Measurements from ENCODE around the gene TEDC1. TPM values are rescaled to one million over a fixed set of nuclear protein-coding genes. Genes with fewer than 3 reads are reported as not detected.

Gene TEDC1
- total RNA-seq, 5 donors from 2014 or later (not counting 1 experiment from before 2014, with no cell fraction given), result 32.8 to 186 (median 37.5) TPM

DNA sequence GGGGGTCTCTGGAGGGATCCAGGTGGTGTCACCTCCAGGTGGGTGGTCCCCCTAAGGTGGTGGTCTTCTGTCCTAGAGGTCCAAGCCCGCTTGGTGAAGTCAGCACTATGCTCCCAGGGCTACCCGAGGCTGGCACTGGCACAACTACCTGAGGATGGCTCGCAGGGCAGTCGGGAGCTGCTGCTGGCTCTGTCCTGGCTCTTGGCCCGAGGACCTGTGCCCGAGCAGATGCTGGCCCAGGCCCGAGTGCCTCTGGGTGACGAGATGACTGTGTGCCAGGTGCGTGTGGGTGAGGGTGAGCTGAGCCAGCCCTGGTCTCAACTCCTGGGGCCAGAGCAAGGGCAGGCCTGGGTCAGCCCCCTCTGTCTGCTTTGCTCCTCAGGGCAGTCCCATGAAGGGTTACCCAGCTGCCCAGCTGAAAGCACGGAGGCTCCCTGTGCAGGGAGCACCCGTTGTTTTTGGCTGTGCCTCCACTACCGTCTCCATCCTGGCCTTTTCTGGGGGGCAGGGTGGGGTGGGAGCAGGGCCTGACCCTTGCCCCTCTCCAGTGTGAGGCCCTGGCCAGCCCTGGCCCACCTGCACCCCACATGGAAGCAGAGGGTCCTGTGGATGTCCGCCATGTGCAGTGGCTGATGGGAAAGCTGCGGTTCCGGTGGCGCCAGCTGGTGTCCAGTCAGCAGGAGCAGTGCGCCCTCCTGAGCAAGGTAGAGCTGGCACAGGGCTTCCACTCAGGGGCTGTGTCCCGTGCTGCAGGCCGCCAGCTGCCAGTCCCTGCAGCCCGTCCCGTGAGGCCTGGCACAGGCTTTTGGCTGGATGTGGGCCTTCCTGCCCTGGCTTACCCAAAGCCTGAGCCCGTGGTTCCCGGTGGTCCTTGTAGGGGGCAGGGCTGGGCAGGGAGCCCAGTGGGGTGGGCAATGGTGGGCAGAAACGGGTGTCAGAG, 1.3 kb downstream of the TEDC1 start:
- Histone ChIP-seq H3K9me3 (no peaks in the 10 kb centered on the region), H3K4me1 (ENCODE audit: control insufficient read depth in 1 of 2, extremely low read depth in 1 of 2, insufficient read depth in 2 of 2, low read length in 2 of 2) (peaks cover 5 to 40% of the 10 kb centered on the region in 2 experiments), H3K27me3 (replicated peaks in 1 of 2; ENCODE audit: control insufficient read depth in 2 of 2, extremely low read depth in 1 of 2, insufficient read depth in 2 of 2, low read length in 1 of 2) (no peaks in the 10 kb centered on the region), H3K4me3 (ENCODE audit: control insufficient read depth in 1 of 2, extremely low read depth in 1 of 2, low read length in 1 of 2) (no peak overlapping the region), H3K27ac (ENCODE audit: low read length) (peak overlapping the region; percentile 100), H3K36me3 (ENCODE audit: control insufficient read depth in 2 of 2, extremely low read depth in 1 of 2, insufficient read depth in 1 of 2, low read length in 1 of 2) (peaks cover 0 to 9% of the 10 kb centered on the region in 2 donors)
- peak overlapping the region; percentile 79 to 87 (median 84) for H3K4me3 Mint-ChIP-seq
- DNase-seq (peak in 1 of 35 experiments; percentile 18), ATAC-seq (replicated peaks in 1 of 4) (no peak)
- H3K27me3 Mint-ChIP-seq, result no peaks in the 10 kb centered on the region
- peaks cover 5% of the 10 kb centered on the region for H3K36me3 Mint-ChIP-seq
- H3K4me1 Mint-ChIP-seq, result peaks cover 17 to 22% (median 19%) of the 10 kb centered on the region in 3 donors
- ChIA-PET CTCF (interaction anchor here (0.6 to 3.7 kb wide), 5 partner anchors 11 to 122 kb away, joined by 3 to 74 read pairs (median 9); no protein-coding TSS in a partner anchor), POLR2A (interaction anchor here in 1 of 2 donors (0.5 to 1.0 kb wide), 3 partner anchors 71 to 190 kb away, joined by 3 to 11 read pairs (median 8); partner anchors contain the start of gene TEX22)
- peak overlapping the region; percentile 69 to 87 for H3K27ac Mint-ChIP-seq
- H3K9me3 Mint-ChIP-seq, result no peaks in the 10 kb centered on the region
- 93% methylated on average over 20 of the region's 24 CpGs for WGBS (ENCODE audit: insufficient coverage)

DNA sequence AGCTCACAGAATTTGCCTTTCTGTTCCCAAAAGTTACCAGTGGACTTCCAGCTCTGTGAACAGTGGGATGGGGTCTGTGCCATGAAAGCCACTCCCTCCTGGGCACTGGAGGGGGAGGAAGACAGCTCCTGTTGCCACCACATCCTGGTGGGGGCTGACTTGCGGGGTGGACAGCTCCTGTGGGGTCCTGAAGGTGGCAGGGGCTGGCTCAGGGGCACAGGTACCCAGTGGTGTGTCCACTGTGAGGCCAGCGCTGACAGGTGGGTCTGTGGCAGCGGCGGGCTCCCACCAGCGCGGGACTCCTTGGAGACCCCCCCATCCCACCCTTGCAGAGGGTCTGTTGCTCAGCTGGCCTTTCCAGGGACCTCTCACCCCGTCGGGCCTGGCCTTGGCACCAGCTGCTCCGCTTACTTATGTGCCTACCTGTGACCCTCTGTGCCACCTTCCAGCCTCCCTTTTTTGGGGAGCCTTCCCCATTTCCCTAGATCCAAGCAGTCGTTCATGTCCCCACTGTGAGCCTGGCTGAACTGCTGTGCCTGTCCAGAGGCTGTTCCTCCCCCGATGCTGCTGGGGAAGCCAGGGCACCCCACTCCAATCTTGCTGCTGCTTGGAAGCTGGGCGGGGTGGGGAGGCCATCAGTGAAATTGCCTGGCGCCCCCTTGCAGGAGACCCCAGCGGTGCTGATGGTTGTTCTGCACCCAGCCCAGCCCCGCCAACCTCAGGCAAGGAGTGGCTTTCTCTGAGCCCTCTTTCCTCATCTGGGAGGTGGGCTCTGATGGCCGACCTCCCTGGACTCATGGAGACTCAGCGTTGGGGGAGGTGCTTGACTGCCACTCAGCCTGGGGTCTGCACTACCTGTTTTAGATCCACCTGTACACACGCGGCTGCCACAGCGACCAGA, 2.2 kb downstream of the TEDC1 start:
- no peaks in the 10 kb centered on the region for H3K9me3 Mint-ChIP-seq
- peak overlapping the region; percentile 3 to 22 (median 13) for H3K4me3 Mint-ChIP-seq
- peak in 1 of 35 experiments; percentile 17 for DNase-seq
- no peak for ATAC-seq (replicated peaks in 1 of 4)
- 97% methylated on average over 15 of the region's 20 CpGs for whole genome bisulfite sequencing (ENCODE audit: insufficient coverage)
- no peaks in the 10 kb centered on the region for H3K27me3 Mint-ChIP-seq
- peaks cover 15 to 22% (median 19%) of the 10 kb centered on the region in 3 donors for H3K4me1 Mint-ChIP-seq
- H3K27ac ChIP-seq (ENCODE audit: low read length), result no peak overlapping the region
- H3K9me3 ChIP-seq, result no peaks in the 10 kb centered on the region
- peaks cover 5% of the 10 kb centered on the region for H3K36me3 Mint-ChIP-seq
- no peak overlapping the region for H3K27ac Mint-ChIP-seq
- POLR2A ChIA-PET, result no interaction called here
- H3K36me3 ChIP-seq (ENCODE audit: control insufficient read depth in 2 of 2, extremely low read depth in 1 of 2, insufficient read depth in 1 of 2, low read length in 1 of 2), result peaks cover 0 to 9% of the 10 kb centered on the region in 2 donors
- CTCF ChIA-PET, result interaction anchor here in 1 of 2 donors (0.6 kb wide), 1 partner anchor 45 kb away, joined by 3 read pairs; no protein-coding TSS in a partner anchor
- no peak overlapping the region for H3K4me3 ChIP-seq (ENCODE audit: control insufficient read depth in 1 of 2, extremely low read depth in 1 of 2, low read length in 1 of 2)
- peaks cover 5 to 34% of the 10 kb centered on the region in 2 experiments for H3K4me1 ChIP-seq (ENCODE audit: control insufficient read depth in 1 of 2, extremely low read depth in 1 of 2, insufficient read depth in 2 of 2, low read length in 2 of 2)
- H3K27me3 ChIP-seq (replicated peaks in 1 of 2; ENCODE audit: control insufficient read depth in 2 of 2, extremely low read depth in 1 of 2, insufficient read depth in 2 of 2, low read length in 1 of 2), result no peaks in the 10 kb centered on the region

DNA sequence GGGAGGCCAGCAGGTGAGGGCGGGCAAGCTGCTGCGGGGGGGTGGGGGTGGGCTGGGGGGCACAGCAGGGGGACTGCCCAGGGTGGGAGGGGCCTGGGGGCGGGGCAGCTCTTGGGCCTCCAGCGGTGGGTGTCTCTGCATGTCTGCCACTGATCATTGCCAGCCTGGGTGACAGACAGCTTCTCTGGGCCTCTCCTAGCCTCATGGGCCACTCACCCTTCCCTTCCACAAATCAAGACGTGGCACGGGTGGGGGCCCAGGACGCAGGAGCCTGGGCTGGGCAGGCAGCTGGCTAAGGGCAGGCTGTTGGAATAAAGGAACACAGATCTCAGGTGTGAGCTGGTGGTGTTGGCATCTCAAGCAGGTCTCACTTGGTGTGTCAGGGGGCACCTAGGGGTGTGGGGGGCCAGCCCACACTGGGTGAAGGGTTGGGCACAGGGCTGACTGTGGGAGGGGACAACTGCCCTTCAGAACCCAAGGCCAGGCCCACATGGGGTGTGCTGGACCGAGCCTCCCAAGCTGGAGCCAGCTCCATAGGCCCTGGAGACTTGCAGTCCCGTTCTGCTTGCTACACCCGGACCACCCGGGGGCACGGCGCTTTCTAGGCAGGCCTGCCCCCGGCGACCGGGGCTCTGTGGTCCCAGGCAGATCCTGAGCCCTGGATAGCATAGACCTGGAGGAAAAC, 3.0 kb downstream of the TEDC1 start:
- H3K9me3 ChIP-seq, result no peaks in the 10 kb centered on the region
- Mint-ChIP-seq H3K4me3 (no peak overlapping the region), H3K4me1 (peaks cover 13 to 14% (median 14%) of the 10 kb centered on the region in 3 donors), H3K27me3 (no peaks in the 10 kb centered on the region), H3K9me3 (no peaks in the 10 kb centered on the region), H3K27ac (no peak overlapping the region), H3K36me3 (peaks cover 5% of the 10 kb centered on the region)
- POLR2A ChIA-PET, result no interaction called here
- 98% methylated on average over 9 of the region's 16 CpGs for WGBS (ENCODE audit: insufficient coverage)
- CTCF ChIA-PET, result no interaction called here
- peaks cover 0 to 3% of the 10 kb centered on the region in 2 donors for H3K36me3 ChIP-seq (ENCODE audit: control insufficient read depth in 2 of 2, extremely low read depth in 1 of 2, insufficient read depth in 1 of 2, low read length in 1 of 2)
- no peaks in the 10 kb centered on the region for H3K27me3 ChIP-seq (replicated peaks in 1 of 2; ENCODE audit: control insufficient read depth in 2 of 2, extremely low read depth in 1 of 2, insufficient read depth in 2 of 2, low read length in 1 of 2)
- no peak overlapping the region for H3K27ac ChIP-seq (ENCODE audit: low read length)
- no peak for ATAC-seq (replicated peaks in 1 of 4)
- no peak overlapping the region for H3K4me3 ChIP-seq (ENCODE audit: control insufficient read depth in 1 of 2, extremely low read depth in 1 of 2, low read length in 1 of 2)
- H3K4me1 ChIP-seq (ENCODE audit: control insufficient read depth in 1 of 2, extremely low read depth in 1 of 2, insufficient read depth in 2 of 2, low read length in 2 of 2), result peaks cover 0 to 25% of the 10 kb centered on the region in 2 experiments
- DNase-seq, result peak in 1 of 35 experiments; percentile 1

DNA sequence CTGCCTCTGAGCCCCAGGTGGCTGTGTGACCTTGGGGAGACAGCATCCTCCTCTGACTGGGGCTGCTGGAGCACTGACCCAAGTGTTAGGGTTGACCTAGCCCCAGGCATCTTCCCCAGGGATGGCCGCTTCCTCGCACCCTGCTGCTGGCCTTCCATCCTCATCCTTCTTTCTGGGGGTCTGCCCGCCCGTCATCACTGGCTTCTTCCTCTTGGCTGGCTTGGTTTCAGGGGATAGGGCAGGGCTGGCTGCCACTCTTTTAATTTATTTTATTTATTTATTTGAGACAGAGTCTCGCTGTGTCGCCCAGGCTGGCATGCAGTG, 3.5 kb downstream of the TEDC1 start:
- Mint-ChIP-seq H3K4me1 (peaks cover 8 to 9% (median 9%) of the 10 kb centered on the region in 3 donors), H3K27ac (no peak overlapping the region), H3K27me3 (no peaks in the 10 kb centered on the region), H3K4me3 (no peak overlapping the region), H3K9me3 (no peaks in the 10 kb centered on the region), H3K36me3 (peaks cover 1% of the 10 kb centered on the region)
- ChIA-PET POLR2A (no interaction called here), CTCF (no interaction called here)
- Histone ChIP-seq H3K27me3 (replicated peaks in 1 of 2; ENCODE audit: control insufficient read depth in 2 of 2, extremely low read depth in 1 of 2, insufficient read depth in 2 of 2, low read length in 1 of 2) (no peaks in the 10 kb centered on the region), H3K4me1 (ENCODE audit: control insufficient read depth in 1 of 2, extremely low read depth in 1 of 2, insufficient read depth in 2 of 2, low read length in 2 of 2) (peaks cover 0 to 20% of the 10 kb centered on the region in 2 experiments), H3K36me3 (ENCODE audit: control insufficient read depth in 2 of 2, extremely low read depth in 1 of 2, insufficient read depth in 1 of 2, low read length in 1 of 2) (peaks cover 0 to 3% of the 10 kb centered on the region in 2 donors), H3K9me3 (no peaks in the 10 kb centered on the region), H3K27ac (ENCODE audit: low read length) (no peak overlapping the region), H3K4me3 (ENCODE audit: control insufficient read depth in 1 of 2, extremely low read depth in 1 of 2, low read length in 1 of 2) (no peak overlapping the region)
- DNase-seq, result no peak
- no peak for ATAC-seq (replicated peaks in 1 of 4)
- 100% methylated on average over 2 of the region's 6 CpGs for WGBS (ENCODE audit: insufficient coverage)

- Histone ChIP-seq H3K4me1 (ENCODE audit: control insufficient read depth in 1 of 2, extremely low read depth in 1 of 2, insufficient read depth in 2 of 2, low read length in 2 of 2) (peaks cover 0 to 14% of the 10 kb centered on the region in 2 experiments), H3K27me3 (replicated peaks in 1 of 2; ENCODE audit: control insufficient read depth in 2 of 2, extremely low read depth in 1 of 2, insufficient read depth in 2 of 2, low read length in 1 of 2) (no peaks in the 10 kb centered on the region), H3K4me3 (ENCODE audit: control insufficient read depth in 1 of 2, extremely low read depth in 1 of 2, low read length in 1 of 2) (no peak overlapping the region), H3K9me3 (no peaks in the 10 kb centered on the region), H3K27ac (ENCODE audit: low read length) (no peak overlapping the region), H3K36me3 (ENCODE audit: control insufficient read depth in 2 of 2, extremely low read depth in 1 of 2, insufficient read depth in 1 of 2, low read length in 1 of 2) (peaks cover 0 to 3% of the 10 kb centered on the region in 2 donors)
- Mint-ChIP-seq H3K27ac (no peak overlapping the region), H3K27me3 (no peaks in the 10 kb centered on the region), H3K4me3 (no peak overlapping the region), H3K9me3 (no peaks in the 10 kb centered on the region), H3K4me1 (peaks cover 6 to 8% (median 6%) of the 10 kb centered on the region in 3 donors), H3K36me3 (no peaks in the 10 kb centered on the region)
- ChIA-PET POLR2A (no interaction called here), CTCF (no interaction called here)
- WGBS (ENCODE audit: insufficient coverage), result 97% methylated on average over 17 of the region's 18 CpGs
- ATAC-seq (replicated peaks in 1 of 4), result no peak
- DNase-seq, result peak in 1 of 35 experiments; percentile 1
These were observed 4.3 kb downstream of the TEDC1 start for GRCh38 chr14:105495101-105495989.
